ENCODE measurements around the gene SRSF6.

GRCh38 chr20:43444107-43444506 lies 13.6 kb upstream of the SRSF6 start:
- TF ChIP-seq CTCF (conservative IDR thresholded peaks at IDR 0.05; ENCODE audit: low read depth, low read length), result no peak
- TF ChIP-seq EZH2 (IDR thresholded peaks at IDR 0.05; ENCODE audit: low read length, unreplicated experiment), result no peak
